GM12874 (cell line): ENCODE measurements around the gene NEK5.

Experiments used
- TF ChIP-seq, protein P1 (sequence below): IDR thresholded peaks from 2 replicates; pipeline ENCODE4 v1.5.1; 2011; ENCODE audit warnings: low read depth, mild to moderate bottlenecking, control low read depth, low read length, moderate library complexity; ENCODE audit not compliant: insufficient read depth

Gene NEK5

DNA sequence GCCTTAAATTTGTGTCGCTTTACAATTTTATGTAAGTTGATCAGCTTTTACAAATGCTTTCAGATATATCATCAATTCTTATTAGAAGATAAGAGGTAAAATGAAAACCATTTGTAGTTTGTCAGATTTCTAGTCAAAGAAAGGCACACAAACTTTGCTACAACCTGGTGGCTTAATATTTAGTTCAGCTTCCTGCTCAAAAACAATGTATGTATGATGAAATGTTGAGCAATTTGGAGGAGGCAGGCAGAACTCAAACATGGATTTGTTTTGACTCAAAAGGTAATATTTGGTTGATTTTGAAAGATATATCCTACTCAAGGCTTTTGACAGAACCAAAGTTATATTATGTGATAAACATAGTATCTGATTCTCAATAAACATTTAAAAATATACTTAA, 24.2 kb downstream of the NEK5 start:
- TF ChIP-seq, protein P1, sequence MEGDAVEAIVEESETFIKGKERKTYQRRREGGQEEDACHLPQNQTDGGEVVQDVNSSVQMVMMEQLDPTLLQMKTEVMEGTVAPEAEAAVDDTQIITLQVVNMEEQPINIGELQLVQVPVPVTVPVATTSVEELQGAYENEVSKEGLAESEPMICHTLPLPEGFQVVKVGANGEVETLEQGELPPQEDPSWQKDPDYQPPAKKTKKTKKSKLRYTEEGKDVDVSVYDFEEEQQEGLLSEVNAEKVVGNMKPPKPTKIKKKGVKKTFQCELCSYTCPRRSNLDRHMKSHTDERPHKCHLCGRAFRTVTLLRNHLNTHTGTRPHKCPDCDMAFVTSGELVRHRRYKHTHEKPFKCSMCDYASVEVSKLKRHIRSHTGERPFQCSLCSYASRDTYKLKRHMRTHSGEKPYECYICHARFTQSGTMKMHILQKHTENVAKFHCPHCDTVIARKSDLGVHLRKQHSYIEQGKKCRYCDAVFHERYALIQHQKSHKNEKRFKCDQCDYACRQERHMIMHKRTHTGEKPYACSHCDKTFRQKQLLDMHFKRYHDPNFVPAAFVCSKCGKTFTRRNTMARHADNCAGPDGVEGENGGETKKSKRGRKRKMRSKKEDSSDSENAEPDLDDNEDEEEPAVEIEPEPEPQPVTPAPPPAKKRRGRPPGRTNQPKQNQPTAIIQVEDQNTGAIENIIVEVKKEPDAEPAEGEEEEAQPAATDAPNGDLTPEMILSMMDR: no peak

DNA sequence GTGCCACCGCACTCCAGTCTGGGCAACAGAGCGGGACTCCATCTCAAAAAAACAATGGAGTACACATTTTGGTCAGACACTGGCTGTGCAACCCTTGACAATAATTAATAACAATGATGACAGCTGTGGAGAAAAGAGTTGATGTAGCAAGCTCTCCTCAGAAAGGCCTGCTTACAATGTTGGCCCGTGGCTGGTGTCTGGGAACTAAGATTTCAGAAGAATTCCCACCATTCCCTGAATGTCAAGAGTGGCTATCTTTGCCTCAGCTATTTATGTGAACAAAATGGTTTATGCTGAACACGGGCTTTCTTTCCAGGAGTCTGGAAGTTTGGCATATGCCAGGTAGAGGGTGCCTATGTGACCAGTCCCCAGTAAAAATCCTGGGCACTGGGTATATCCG, 25.5 kb downstream of the NEK5 start:
- TF ChIP-seq, protein P1: no peak

DNA sequence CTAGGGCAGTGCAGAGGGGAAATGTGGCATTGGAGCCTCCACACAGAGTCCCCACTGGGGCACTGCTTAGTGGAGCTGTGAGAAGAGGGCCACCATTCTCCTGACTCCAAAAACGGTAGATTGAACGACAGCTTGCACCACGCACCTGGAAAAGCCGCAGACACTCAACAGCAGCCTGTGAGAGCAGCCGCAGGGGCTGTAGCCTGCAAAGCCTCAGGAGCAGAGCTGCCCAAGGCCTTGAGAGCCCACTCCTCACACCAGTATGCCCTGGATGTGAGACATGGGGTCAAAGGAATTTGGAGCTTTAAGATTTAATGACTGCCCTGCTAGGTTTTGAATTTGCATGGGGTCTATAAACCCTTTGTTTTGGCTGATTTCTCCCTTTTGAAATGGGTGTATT, 31.7 kb downstream of the NEK5 start:
- TF ChIP-seq, protein P1: no peak

DNA sequence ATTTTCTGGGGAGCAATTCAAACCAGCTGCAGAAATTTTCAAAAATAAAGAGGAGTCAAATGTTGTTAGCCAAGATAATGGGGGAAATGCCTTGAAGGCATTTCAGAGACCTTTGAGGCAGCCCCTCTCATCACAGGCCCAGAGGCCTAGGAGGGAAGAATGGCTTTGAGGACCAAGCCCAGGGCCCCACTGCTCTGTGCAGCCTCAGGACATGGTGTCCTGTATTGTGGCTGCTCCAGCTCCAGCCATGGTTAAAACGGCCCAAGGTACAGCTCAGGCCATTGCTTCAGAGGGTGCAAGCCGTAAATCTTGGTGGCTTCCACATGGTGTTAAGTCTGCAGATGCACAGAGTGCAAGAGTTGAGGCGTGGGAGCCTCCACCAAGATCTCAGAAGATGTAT, 32.1 kb downstream of the NEK5 start:
- TF ChIP-seq, protein P1: no peak

DNA sequence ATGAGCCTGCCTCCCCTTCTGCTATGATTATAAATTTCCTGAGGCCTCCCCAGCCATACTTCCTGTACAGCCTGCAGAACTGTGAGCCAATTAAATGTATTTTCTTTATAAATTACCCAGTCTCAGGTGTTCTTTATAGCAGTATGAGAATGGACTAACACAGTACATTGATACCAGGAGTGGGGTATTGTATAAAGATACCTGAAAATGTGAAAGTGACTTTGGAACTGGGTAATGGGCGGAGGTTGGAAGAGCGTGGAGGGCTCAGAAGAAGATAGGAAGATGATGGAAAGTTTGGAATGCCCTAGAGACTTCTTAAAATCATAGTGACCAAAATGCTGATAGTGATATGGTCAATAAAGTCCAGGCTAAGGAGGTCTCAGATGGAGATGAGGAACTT, 32.8 kb downstream of the NEK5 start:
- TF ChIP-seq, protein P1: no peak

DNA sequence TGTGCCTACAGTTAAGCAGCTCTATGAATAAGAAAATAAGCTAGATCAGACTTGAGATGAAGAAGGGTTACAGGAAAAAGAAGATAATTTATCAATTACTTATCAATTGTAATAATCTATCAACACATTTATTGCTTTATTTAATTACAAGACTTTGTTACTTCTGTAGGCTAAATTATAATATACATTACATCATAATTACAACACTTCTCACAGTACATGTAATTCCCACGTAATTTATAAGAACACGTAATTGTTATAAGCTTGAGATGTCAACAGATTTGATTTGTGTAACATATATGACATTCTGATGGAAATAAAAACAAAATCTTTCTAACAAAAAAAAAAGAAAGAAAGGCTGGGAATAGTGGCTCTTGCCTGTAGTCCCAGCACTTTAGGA, 36.8 kb downstream of the NEK5 start:
- TF ChIP-seq, protein P1: no peak

DNA sequence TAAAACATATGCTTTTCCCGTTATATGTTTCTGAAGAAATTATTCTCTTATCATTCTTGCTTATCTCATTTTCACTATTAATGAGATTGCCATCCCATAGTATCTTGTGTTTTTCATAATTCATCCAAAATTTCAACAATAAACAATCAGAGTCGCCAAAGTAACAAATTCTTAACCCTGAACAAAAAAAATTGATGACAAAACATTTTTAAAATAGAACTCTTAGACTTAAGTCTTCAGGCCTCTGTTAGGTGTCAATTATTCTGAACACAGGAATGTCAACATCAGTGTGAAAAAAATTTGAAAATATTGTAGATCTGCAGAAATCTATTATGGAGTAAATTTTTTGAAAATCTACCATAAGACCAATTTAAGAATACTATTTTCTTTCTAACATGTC, 37.4 kb downstream of the NEK5 start:
- TF ChIP-seq, protein P1: no peak

DNA sequence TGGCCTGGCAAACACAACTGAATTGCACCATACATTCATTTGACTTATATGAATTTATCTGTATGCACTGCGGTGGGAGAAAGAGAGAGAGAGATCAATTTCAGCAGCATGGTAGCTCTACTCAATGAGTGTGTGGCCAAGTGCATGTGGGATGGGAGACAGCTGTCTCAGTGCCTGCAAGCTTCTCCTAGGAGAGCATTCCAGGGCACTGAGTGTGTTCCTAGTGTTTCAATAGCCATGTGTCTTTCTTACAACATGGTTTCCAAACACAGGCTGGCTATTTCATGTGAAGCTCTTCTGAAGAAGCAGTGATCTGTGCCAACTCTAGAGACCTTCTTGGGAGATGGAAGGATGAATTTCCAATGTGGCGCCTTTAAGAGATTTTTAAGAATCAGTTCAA, 43.5 kb downstream of the NEK5 start:
- TF ChIP-seq, protein P1: no peak
